HEK293 (cell line): ENCODE measurements around the gene ZNF71.

Experiments used
- CTCF ChIP-seq: fragments of 450-650 bp; formaldehyde crosslinking; IDR thresholded peaks from 2 replicates; pipeline ENCODE4 v1.5.1; 2016; ENCODE audit warnings: missing biosample characterization, missing genetic modification characterization
- KLF17 ChIP-seq: fragments of 450-650 bp; formaldehyde crosslinking; IDR thresholded peaks from 2 replicates; pipeline ENCODE4 v1.5.1; 2016; ENCODE audit warnings: missing biosample characterization, missing genetic modification characterization
- KLF7 ChIP-seq: fragments of 450-650 bp; formaldehyde crosslinking; IDR thresholded peaks from 2 replicates; pipeline ENCODE4 v1.5.1; 2016; ENCODE audit warnings: missing biosample characterization, missing genetic modification characterization, borderline replicate concordance
- PRDM1 ChIP-seq: fragments of 450-650 bp; formaldehyde crosslinking; IDR thresholded peaks from 2 replicates; pipeline ENCODE4; 2016; ENCODE audit warnings: missing biosample characterization, missing genetic modification characterization
- TCF7L2 ChIP-seq: IDR thresholded peaks from 2 replicates; pipeline ENCODE4 v1.6.1; 2011; ENCODE audit warnings: low read depth, mild to moderate bottlenecking, inconsistent platforms, low read length, moderate library complexity, borderline replicate concordance
- ZFP3 ChIP-seq: fragments of 450-650 bp; formaldehyde crosslinking; IDR thresholded peaks from 2 replicates; pipeline ENCODE4 v1.5.1; 2016; ENCODE audit warnings: low read depth, missing biosample characterization, missing genetic modification characterization
- ZNF140 ChIP-seq: fragments of 450-650 bp; formaldehyde crosslinking; IDR thresholded peaks from 2 replicates; pipeline ENCODE4 v1.5.1; 2016; ENCODE audit warnings: missing biosample characterization, missing genetic modification characterization
- ZNF274 ChIP-seq, 2 experiments: fragments of 200-500 bp in 1 of 2; fragments of 450-650 bp in 1 of 2; sonication (Bioruptor generic) in 1 of 2; formaldehyde crosslinking in 1 of 2; IDR thresholded peaks; 2 replicates each; pipeline versions ENCODE4 v1.5.1 to v1.6.1; 2014 to 2016; ENCODE audit warnings: borderline replicate concordance in 1 of 2, inconsistent platforms in 1 of 2, low read length in 1 of 2, missing biosample characterization in 1 of 2, missing genetic modification characterization in 1 of 2
- ZNF341 ChIP-seq: fragments of 450-650 bp; formaldehyde crosslinking; IDR thresholded peaks from 2 replicates; pipeline ENCODE4; 2016; ENCODE audit warnings: low read depth, missing biosample characterization, missing genetic modification characterization
- ZNF362 ChIP-seq: fragments of 450-650 bp; formaldehyde crosslinking; IDR thresholded peaks from 2 replicates; pipeline ENCODE4 v1.5.1; 2016; ENCODE audit warnings: missing biosample characterization, missing genetic modification characterization
- ZNF561 ChIP-seq: fragments of 450-650 bp; IDR thresholded peaks from 2 replicates; pipeline ENCODE4 v1.5.1; 2018; ENCODE audit warnings: missing biosample characterization, missing genetic modification characterization, borderline replicate concordance
- ZNF660 ChIP-seq: fragments of 450-650 bp; IDR thresholded peaks from 2 replicates; pipeline ENCODE4 v1.5.1; 2018; ENCODE audit warnings: missing biosample characterization, mild to moderate bottlenecking, missing genetic modification characterization
- ZNF747 ChIP-seq: fragments of 450-650 bp; formaldehyde crosslinking; IDR thresholded peaks from 2 replicates; pipeline ENCODE4 v1.5.1; 2016; ENCODE audit warnings: missing biosample characterization, missing genetic modification characterization

- TF ChIP-seq TCF7L2: no peak
- TF ChIP-seq KLF17 (tag by site-specific recombination): no peak
- no peak for TF ChIP-seq ZNF747 (tag by site-specific recombination)
- no peak for TF ChIP-seq CTCF
- no peak for TF ChIP-seq ZNF274 (IDR thresholded peaks at IDR 0.05; ENCODE audit: low read length)
- TF ChIP-seq ZNF274 (tag by site-specific recombination; IDR thresholded peaks at IDR 0.05; ENCODE audit: borderline replicate concordance): no peak
- no peak for TF ChIP-seq ZNF140 (tag by site-specific recombination)
- TF ChIP-seq ZFP3 (tag by site-specific recombination): no peak
- TF ChIP-seq ZNF660 (tag by site-specific recombination): no peak
- TF ChIP-seq ZNF341 (tag by site-specific recombination): no peak
- TF ChIP-seq KLF7 (tag by site-specific recombination): no peak
- TF ChIP-seq PRDM1 (tag by site-specific recombination): no peak
- no peak for TF ChIP-seq ZNF362 (tag by site-specific recombination)
- TF ChIP-seq ZNF561 (tag by site-specific recombination): no peak
Observed at GRCh38 chr19:56612737-56613136, 17.6 kb downstream of the ZNF71 start.
